ENCODE data around the gene PARVB. TPM values are rescaled to one million over a fixed set of nuclear protein-coding genes. Genes with fewer than 3 reads are reported as not detected.

PARVB gene
- total and polyA plus RNA-seq, 10 of the 15 experiments (the other 5 are each of a cell fraction or from before 2014, with no cell fraction given): 5.2 to 264 (median 76.0) TPM

GRCh38 chr22:44026630-44027511, 2.8 kb downstream of the PARVB start (continued):
- TF ChIP-seq, protein P1, sequence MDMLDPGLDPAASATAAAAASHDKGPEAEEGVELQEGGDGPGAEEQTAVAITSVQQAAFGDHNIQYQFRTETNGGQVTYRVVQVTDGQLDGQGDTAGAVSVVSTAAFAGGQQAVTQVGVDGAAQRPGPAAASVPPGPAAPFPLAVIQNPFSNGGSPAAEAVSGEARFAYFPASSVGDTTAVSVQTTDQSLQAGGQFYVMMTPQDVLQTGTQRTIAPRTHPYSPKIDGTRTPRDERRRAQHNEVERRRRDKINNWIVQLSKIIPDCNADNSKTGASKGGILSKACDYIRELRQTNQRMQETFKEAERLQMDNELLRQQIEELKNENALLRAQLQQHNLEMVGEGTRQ (IDR thresholded peaks at IDR 0.05; ENCODE audit: borderline replicate concordance, low read depth, low read length): peak; percentile 96
- no peak for TF ChIP-seq SUZ12 (IDR thresholded peaks at IDR 0.05; ENCODE audit: unreplicated experiment)
- TF ChIP-seq GABPA (IDR thresholded peaks at IDR 0.05; ENCODE audit: low read depth): no peak
- TF ChIP-seq ZNF384 (IDR thresholded peaks at IDR 0.05; ENCODE audit: borderline replicate concordance, low read depth, low read length): no peak
- TF ChIP-seq KLF5 (IDR thresholded peaks at IDR 0.05; ENCODE audit: partially characterized antibody): peak; percentile 36
- peak; percentile 82 for TF ChIP-seq POLR2A (IDR thresholded peaks at IDR 0.05; ENCODE audit: low read depth, low read length)
- TF ChIP-seq GATAD2B (conservative IDR thresholded peaks at IDR 0.05; ENCODE audit: low read depth): peak; percentile 89
- TF ChIP-seq IRF4 (IDR thresholded peaks at IDR 0.05; ENCODE audit: low read depth, low read length): peak; percentile 87
- TF ChIP-seq KAT2A (conservative IDR thresholded peaks at IDR 0.05; ENCODE audit: control insufficient read depth, low read depth, low read length): no peak
- peak; percentile 98 for TF ChIP-seq SPI1 (IDR thresholded peaks at IDR 0.05; ENCODE audit: borderline replicate concordance, insufficient read depth, low read depth, low read length)
- no peak for TF ChIP-seq WRNIP1 (IDR thresholded peaks at IDR 0.05; ENCODE audit: borderline replicate concordance, low read depth, low read length)
- peak; percentile 62 for TF ChIP-seq POLR2AphosphoS2 (IDR thresholded peaks at IDR 0.05; ENCODE audit: low read depth, low read length)
- TF ChIP-seq, protein P2, sequence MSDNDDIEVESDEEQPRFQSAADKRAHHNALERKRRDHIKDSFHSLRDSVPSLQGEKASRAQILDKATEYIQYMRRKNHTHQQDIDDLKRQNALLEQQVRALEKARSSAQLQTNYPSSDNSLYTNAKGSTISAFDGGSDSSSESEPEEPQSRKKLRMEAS (IDR thresholded peaks at IDR 0.05; ENCODE audit: low read depth, low read length): peak; percentile 98
- no peak for TF ChIP-seq RFX5 (IDR thresholded peaks at IDR 0.05; ENCODE audit: low read depth, low read length)
- TF ChIP-seq SIX5 (IDR thresholded peaks at IDR 0.05; ENCODE audit: low read depth, low read length, severe bottlenecking): no peak
- peak; percentile 96 for TF ChIP-seq MXI1 (IDR thresholded peaks at IDR 0.05; ENCODE audit: low read depth, low read length)
- peak; percentile 83 for TF ChIP-seq PAX5 (IDR thresholded peaks at IDR 0.05; ENCODE audit: borderline replicate concordance, low read depth, low read length)
- TF ChIP-seq HCFC1 (IDR thresholded peaks at IDR 0.05; ENCODE audit: low read length): no peak
- peak; percentile 63; the same call in 1 of the 2 replicates for TF ChIP-seq TCF12 (IDR thresholded peaks at IDR 0.05; ENCODE audit: low read depth, low read length)
- TF ChIP-seq, protein P3, sequence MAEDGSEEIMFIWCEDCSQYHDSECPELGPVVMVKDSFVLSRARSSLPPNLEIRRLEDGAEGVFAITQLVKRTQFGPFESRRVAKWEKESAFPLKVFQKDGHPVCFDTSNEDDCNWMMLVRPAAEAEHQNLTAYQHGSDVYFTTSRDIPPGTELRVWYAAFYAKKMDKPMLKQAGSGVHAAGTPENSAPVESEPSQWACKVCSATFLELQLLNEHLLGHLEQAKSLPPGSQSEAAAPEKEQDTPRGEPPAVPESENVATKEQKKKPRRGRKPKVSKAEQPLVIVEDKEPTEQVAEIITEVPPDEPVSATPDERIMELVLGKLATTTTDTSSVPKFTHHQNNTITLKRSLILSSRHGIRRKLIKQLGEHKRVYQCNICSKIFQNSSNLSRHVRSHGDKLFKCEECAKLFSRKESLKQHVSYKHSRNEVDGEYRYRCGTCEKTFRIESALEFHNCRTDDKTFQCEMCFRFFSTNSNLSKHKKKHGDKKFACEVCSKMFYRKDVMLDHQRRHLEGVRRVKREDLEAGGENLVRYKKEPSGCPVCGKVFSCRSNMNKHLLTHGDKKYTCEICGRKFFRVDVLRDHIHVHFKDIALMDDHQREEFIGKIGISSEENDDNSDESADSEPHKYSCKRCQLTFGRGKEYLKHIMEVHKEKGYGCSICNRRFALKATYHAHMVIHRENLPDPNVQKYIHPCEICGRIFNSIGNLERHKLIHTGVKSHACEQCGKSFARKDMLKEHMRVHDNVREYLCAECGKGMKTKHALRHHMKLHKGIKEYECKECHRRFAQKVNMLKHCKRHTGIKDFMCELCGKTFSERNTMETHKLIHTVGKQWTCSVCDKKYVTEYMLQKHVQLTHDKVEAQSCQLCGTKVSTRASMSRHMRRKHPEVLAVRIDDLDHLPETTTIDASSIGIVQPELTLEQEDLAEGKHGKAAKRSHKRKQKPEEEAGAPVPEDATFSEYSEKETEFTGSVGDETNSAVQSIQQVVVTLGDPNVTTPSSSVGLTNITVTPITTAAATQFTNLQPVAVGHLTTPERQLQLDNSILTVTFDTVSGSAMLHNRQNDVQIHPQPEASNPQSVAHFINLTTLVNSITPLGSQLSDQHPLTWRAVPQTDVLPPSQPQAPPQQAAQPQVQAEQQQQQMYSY (CRISPR knock-in tag; IDR thresholded peaks at IDR 0.05): no peak
- TF ChIP-seq EP300 (IDR thresholded peaks at IDR 0.05; ENCODE audit: borderline replicate concordance in 1 of 2, control insufficient read depth in 1 of 2, low read depth in 2 of 2, low read length in 2 of 2): peak; percentile 90 to 93
- TF ChIP-seq BRCA1 (IDR thresholded peaks at IDR 0.05; ENCODE audit: low read depth, low read length): no peak
- TF ChIP-seq BACH1 (IDR thresholded peaks at IDR 0.05; ENCODE audit: borderline replicate concordance): peak; percentile 84
- TF ChIP-seq IKZF2 (IDR thresholded peaks at IDR 0.05): peak; percentile 94 to 95
- no peak for TF ChIP-seq CEBPB (IDR thresholded peaks at IDR 0.05; ENCODE audit: borderline replicate concordance in 1 of 2, low read depth in 2 of 2, low read length in 2 of 2)
- peak; percentile 80 for TF ChIP-seq BCL11A (IDR thresholded peaks at IDR 0.05; ENCODE audit: low read depth, low read length)
- no peak for TF ChIP-seq YBX1 (IDR thresholded peaks at IDR 0.05)
- no peak; the same call in 1 of the 2 replicates for TF ChIP-seq LARP7 (IDR thresholded peaks at IDR 0.05)

Data from GM12878 (cell line).